D721Med (cell line): ENCODE data around the gene ETV1.

Source experiments
- DNase-seq: peaks from one replicate; pipeline ENCODE4 v3.0.0; 2011; ENCODE audit warnings: low spot score; ENCODE audit not compliant: insufficient read length
- FAIRE-seq: peaks from 2 replicates; lab custom pipeline; 2011; peaks lifted over from hg19 to GRCh38; lab: Jason Lieb, UNC
- TF ChIP-seq, protein P1 (sequence below): IDR thresholded peaks from 2 replicates; pipeline ENCODE4 v1.5.1; 2012; ENCODE audit warnings: mild to moderate bottlenecking, control low read depth; ENCODE audit not compliant: insufficient read depth; ENCODE audit errors: missing control alignments

The ETV1 gene

DNA sequence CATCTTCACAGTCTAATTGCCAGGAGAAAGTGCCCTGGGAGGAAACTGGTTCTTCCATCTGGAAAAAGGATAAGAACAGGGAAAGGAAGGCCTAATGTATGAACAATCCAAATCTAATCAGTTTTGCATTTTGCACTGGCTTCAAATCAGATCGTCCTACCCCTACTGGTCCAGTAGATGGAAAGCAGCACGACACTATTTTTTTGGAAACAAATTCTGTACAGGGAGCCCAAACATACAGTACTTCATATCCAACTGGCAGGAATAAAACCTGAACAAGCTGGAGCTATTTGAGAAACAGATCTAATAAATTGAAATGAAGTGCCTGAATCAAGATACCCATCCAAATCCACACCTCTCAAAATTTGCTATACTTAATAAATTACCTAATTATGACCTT lies 36.5 kb downstream of the ETV1 start:
- TF ChIP-seq, protein P1, sequence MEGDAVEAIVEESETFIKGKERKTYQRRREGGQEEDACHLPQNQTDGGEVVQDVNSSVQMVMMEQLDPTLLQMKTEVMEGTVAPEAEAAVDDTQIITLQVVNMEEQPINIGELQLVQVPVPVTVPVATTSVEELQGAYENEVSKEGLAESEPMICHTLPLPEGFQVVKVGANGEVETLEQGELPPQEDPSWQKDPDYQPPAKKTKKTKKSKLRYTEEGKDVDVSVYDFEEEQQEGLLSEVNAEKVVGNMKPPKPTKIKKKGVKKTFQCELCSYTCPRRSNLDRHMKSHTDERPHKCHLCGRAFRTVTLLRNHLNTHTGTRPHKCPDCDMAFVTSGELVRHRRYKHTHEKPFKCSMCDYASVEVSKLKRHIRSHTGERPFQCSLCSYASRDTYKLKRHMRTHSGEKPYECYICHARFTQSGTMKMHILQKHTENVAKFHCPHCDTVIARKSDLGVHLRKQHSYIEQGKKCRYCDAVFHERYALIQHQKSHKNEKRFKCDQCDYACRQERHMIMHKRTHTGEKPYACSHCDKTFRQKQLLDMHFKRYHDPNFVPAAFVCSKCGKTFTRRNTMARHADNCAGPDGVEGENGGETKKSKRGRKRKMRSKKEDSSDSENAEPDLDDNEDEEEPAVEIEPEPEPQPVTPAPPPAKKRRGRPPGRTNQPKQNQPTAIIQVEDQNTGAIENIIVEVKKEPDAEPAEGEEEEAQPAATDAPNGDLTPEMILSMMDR: no peak
- DNase-seq: no peak
- FAIRE-seq: no peak

DNA sequence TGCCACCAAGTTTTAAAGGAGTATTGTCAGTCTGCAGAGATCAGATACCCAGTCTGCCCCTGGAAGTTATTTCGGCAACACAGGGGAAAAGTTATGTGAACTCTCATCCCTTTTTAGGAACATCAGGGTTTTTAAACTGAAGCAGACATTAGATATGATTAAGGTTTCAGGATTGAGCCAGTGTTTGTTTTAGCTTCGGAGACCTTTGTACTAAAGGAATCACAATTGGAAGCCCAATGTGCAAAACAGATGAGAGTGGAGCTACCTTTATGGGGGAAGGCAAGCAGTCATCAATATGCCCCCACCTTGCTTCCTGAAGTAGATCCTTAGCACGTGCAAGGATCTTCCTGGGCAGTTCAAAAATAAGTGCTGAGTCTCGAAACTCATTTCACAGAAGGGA lies 39.5 kb downstream of the ETV1 start:
- DNase-seq (no peak), FAIRE-seq (no peak)

DNA sequence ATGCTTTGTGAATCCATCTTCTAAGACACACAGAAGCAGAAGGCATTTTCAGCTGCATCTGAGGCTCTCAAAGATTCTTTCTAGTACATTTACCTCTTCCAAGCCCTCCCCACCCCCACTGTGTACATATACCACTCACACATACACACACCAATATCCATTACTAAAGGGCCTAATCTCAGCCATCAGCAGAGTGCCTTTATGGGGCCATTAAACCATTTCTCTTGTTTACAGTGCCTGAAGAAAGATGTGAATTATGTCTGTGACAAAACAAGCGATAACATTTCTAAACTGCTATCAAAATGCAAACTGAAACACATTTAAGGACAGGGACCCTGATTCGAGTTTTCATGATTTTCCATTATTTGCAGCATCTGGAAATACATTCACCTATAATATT lies 40.0 kb downstream of the ETV1 start:
- FAIRE-seq (no peak), DNase-seq (no peak)
- TF ChIP-seq, protein P1: no peak

More for the DNA sequence above, 39.5 kb downstream of the ETV1 start:
- TF ChIP-seq, protein P1: no peak

DNA sequence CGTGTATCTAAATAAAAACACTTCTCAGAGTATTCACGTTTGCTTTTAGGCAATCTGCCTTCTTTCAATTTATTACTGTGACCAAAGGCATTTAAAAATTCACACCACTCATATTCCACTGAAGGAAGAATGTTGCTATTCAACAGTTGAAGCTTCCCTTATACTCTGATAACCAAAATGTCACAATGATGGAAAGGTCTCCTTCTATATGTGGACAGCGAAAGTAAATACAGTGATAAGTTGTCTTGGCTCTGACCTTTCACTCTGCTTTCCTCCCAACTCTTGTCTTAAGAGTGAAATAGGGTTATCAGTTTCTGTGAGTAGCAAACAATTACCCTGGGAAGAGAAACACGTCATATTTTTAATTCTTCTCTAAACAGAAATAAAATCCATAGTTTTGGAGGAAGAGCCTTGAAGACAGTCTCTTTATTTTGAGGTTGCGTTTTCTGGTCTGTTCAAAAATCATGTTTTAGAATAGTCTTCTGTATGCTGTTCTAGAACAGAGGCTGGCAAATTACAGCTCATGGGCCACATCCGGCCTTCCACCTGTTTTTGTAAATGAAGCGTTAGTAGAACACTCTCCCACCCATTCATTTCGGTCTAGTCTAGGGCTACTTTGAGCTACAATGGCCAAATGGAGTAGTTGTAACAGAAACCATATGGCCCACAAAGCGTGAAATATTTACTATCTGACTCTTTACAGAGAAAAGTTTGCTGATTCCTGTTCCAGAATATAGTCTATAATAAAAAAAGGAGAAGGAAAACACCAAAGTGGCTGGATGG lies 41.3 kb downstream of the ETV1 start:
- TF ChIP-seq, protein P1: no peak
- no peak for DNase-seq
- FAIRE-seq: no peak

DNA sequence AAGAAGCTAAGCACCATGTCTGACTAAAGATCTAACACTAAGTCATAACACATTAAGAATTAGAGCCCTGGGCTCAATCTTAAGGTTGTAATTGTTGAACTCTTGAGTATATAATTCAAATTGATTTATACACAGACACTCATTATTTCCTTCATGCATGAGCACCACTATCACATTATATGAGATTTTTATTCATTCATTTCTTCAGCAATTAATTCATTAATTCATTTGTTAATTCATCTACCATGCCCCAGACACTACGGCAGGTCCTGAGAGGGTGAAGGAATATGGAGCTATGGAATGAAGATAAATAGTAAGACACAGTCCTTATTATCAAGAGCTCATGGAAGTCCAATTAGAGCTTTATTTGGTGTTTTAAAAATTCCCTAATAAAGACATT lies 41.9 kb downstream of the ETV1 start:
- no peak for FAIRE-seq
- TF ChIP-seq, protein P1: no peak
- DNase-seq: no peak

DNA sequence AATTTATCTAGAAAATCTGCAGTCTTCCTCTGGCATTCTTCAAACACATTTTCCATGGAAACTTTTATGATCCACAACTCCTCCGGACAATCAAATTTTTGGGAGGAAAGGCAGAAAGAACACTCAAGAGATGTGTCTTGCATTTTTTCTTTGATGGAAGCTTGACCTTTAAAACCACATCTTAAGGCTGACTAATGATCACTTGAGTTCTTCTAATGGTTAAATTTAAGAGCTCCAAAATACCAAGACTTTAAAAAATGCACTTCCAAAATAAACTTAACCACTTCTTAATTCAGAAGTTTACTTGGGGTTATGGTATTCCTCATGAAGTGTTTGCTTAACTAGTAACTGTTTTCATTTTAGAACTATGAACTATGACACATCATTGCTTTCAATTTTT lies 43.3 kb downstream of the ETV1 start:
- TF ChIP-seq, protein P1: no peak
- FAIRE-seq: no peak

DNA sequence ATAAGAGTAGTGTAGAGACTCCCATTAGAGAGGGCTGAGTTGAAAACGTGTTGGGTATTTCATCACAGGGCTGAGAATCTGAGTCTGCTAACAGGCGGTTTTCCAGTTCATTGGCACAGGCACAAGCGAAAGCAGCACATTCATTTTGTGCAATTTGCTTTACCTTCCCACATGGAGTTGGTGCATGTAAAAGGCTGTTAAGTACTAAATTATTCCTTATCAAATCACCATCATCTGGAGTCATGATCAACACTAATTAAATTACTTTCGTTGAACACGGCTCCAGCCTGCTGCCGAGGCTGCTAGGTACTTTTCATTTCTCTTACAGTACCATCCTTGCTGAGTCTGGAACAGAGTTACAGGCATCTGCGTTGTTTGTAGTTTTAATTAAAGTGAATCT lies 43.8 kb downstream of the ETV1 start:
- DNase-seq (no peak), FAIRE-seq (no peak)
- TF ChIP-seq, protein P1: no peak

More for the DNA sequence above, 43.3 kb downstream of the ETV1 start:
- DNase-seq: no peak
